H9 (cell line): Measurements from ENCODE around the gene WWC1. TPM values are rescaled to one million over a fixed set of nuclear protein-coding genes. Genes with fewer than 3 reads are reported as not detected.
A peak's percentile ranks its signal among the peaks of the same experiment; 100 is the strongest.

Source experiments
- DNase-seq: peaks from one replicate; pipeline ENCODE4 v3.0.0-alpha.2; 2017
- H2AFZ ChIP-seq: one replicate; pipeline ENCODE4 v1.6.1; 2013; ENCODE audit warnings: mild to moderate bottlenecking, low read length, control low read depth, moderate library complexity
- H2AK5ac ChIP-seq: 2 replicates; pipeline ENCODE4 v1.6.1; 2013; ENCODE audit warnings: low read length, control low read depth, mixed read lengths; ENCODE audit not compliant: insufficient read length
- H2BK120ac ChIP-seq: one replicate; pipeline ENCODE4 v1.6.1; 2013; ENCODE audit warnings: low read depth, mild to moderate bottlenecking, low read length, control low read depth, inconsistent platforms; ENCODE audit not compliant: poor library complexity, severe bottlenecking
- H2BK12ac ChIP-seq: 2 replicates; pipeline ENCODE4 v1.6.1; 2013; ENCODE audit warnings: low read length, control low read depth, mixed read lengths, low read depth; ENCODE audit not compliant: insufficient read length
- H2BK15ac ChIP-seq: 2 replicates; pipeline ENCODE4 v1.6.1; 2013; ENCODE audit warnings: low read depth, low read length, control low read depth
- H2BK20ac ChIP-seq: one replicate; pipeline ENCODE4 v1.6.1; 2013; ENCODE audit warnings: low read depth, mild to moderate bottlenecking, low read length, control low read depth, inconsistent platforms; ENCODE audit not compliant: poor library complexity, severe bottlenecking
- H2BK5ac ChIP-seq: 2 replicates; pipeline ENCODE4 v1.6.1; 2013; ENCODE audit warnings: low read length, control low read depth, mixed read lengths; ENCODE audit not compliant: insufficient read length
- H3K14ac ChIP-seq: 2 replicates; pipeline ENCODE4 v1.6.1; 2013; ENCODE audit warnings: low read length, control low read depth; ENCODE audit not compliant: insufficient read depth
- H3K18ac ChIP-seq: 2 replicates; pipeline ENCODE4 v1.6.1; 2013; ENCODE audit warnings: low read depth, mild to moderate bottlenecking, mixed read lengths, low read length, control low read depth; ENCODE audit not compliant: insufficient read length
- H3K23ac ChIP-seq: 2 replicates; pipeline ENCODE4 v1.6.1; 2013; ENCODE audit warnings: low read length, control low read depth, mixed read lengths, low read depth; ENCODE audit not compliant: insufficient read length
- H3K23me2 ChIP-seq: 2 replicates; pipeline ENCODE4 v1.6.1; 2013; ENCODE audit warnings: low read depth, mild to moderate bottlenecking, mixed read lengths, low read length, control low read depth; ENCODE audit not compliant: insufficient read length, poor library complexity, severe bottlenecking
- H3K27ac ChIP-seq: 2 replicates; pipeline ENCODE4 v1.5.1; 2013; ENCODE audit warnings: low read length, control low read depth, mixed read lengths, low read depth; ENCODE audit not compliant: insufficient read length
- H3K27me3 ChIP-seq: 2 replicates; pipeline ENCODE4 v1.6.1; 2013; ENCODE audit warnings: low read length, control low read depth, inconsistent platforms; ENCODE audit not compliant: insufficient read depth
- H3K4ac ChIP-seq: 2 replicates; pipeline ENCODE4 v1.6.1; 2013; ENCODE audit warnings: low read depth, mild to moderate bottlenecking, control low read depth, inconsistent platforms, low read length, moderate library complexity
- H3K4me1 ChIP-seq: 2 replicates; pipeline ENCODE4 v1.6.1; 2013; ENCODE audit warnings: low read length, control low read depth, inconsistent platforms; ENCODE audit not compliant: insufficient read depth
- H3K4me2 ChIP-seq: 2 replicates; pipeline ENCODE4 v1.6.1; 2013; ENCODE audit warnings: low read length, control low read depth, mixed read lengths; ENCODE audit not compliant: insufficient read length, insufficient read depth
- H3K56ac ChIP-seq: 2 replicates; pipeline ENCODE4 v1.6.1; 2013; ENCODE audit warnings: low read depth, mild to moderate bottlenecking, mixed read lengths, low read length, control low read depth; ENCODE audit not compliant: insufficient read length
- H3K79me1 ChIP-seq: 2 replicates; pipeline ENCODE4 v1.6.1; 2013; ENCODE audit warnings: low read depth, mild to moderate bottlenecking, moderate library complexity, low read length, control low read depth, inconsistent platforms; ENCODE audit not compliant: insufficient read depth, poor library complexity, severe bottlenecking
- H3K79me2 ChIP-seq: 2 replicates; pipeline ENCODE4 v1.6.1; 2013; ENCODE audit warnings: low read length, control low read depth, inconsistent platforms; ENCODE audit not compliant: insufficient read depth
- H3K9ac ChIP-seq: 2 replicates; pipeline ENCODE4 v1.6.1; 2013; ENCODE audit warnings: low read length, control low read depth, mixed read lengths; ENCODE audit not compliant: insufficient read length; ENCODE audit errors: extremely low read depth
- H3K9me3 ChIP-seq: one replicate; pipeline ENCODE4 v1.6.1; 2013; ENCODE audit warnings: low read depth, low read length, inconsistent platforms; ENCODE audit not compliant: control insufficient read depth
- H3T11ph ChIP-seq: one replicate; pipeline ENCODE4 v1.6.1; 2013; ENCODE audit warnings: mild to moderate bottlenecking, low read length, control low read depth, inconsistent platforms
- H4K20me1 ChIP-seq: one replicate; pipeline ENCODE4 v1.6.1; 2013; ENCODE audit not compliant: control insufficient read depth, insufficient read length, insufficient read depth
- H4K5ac ChIP-seq: 2 replicates; pipeline ENCODE4 v1.6.1; 2013; ENCODE audit warnings: low read depth, mild to moderate bottlenecking, mixed read lengths, low read length, control low read depth; ENCODE audit not compliant: insufficient read length
- H4K8ac ChIP-seq: replicated peaks from 2 replicates; pipeline ENCODE4 v1.6.1; 2013; ENCODE audit warnings: low read length, control low read depth, mixed read lengths, low read depth; ENCODE audit not compliant: insufficient read length
- H4K91ac ChIP-seq: 2 replicates; pipeline ENCODE4 v1.6.1; 2013; ENCODE audit warnings: low read depth, mild to moderate bottlenecking, moderate library complexity, mixed read lengths, low read length, control low read depth; ENCODE audit not compliant: insufficient read length
- H3K27ac Mint-ChIP-seq, 3 experiments: 2 replicates in 2 of 3; 3 replicates in 1 of 3; pipeline ENCODE4 v1.8.0; 2020 to 2021; ENCODE audit warnings: mixed read lengths in 3 of 3, mild to moderate bottlenecking in 1 of 3, moderate library complexity in 1 of 3
- H3K27me3 Mint-ChIP-seq: 2 replicates; pipeline ENCODE4 v1.8.0; 2021; ENCODE audit warnings: low read depth, mild to moderate bottlenecking, moderate library complexity, mixed read lengths
- H3K36me3 Mint-ChIP-seq, 3 experiments: 2 replicates in 2 of 3; 3 replicates in 1 of 3; pipeline ENCODE4 v1.8.0; 2020 to 2021; ENCODE audit warnings: low read depth in 3 of 3, mixed read lengths in 3 of 3; ENCODE audit not compliant: insufficient read depth in 1 of 3
- H3K4me1 Mint-ChIP-seq, 2 experiments: 2 replicates each; pipeline ENCODE4 v1.8.0; 2020; ENCODE audit warnings: mixed read lengths in 2 of 2
- H3K4me3 Mint-ChIP-seq, 2 experiments: 2 replicates in 1 of 2; 3 replicates in 1 of 2; pipeline ENCODE4 v1.8.0; 2020 to 2021; ENCODE audit warnings: mild to moderate bottlenecking in 2 of 2, mixed read lengths in 2 of 2, moderate library complexity in 1 of 2
- H3K9me3 Mint-ChIP-seq, 2 experiments: 2 replicates in 1 of 2; 3 replicates in 1 of 2; pipeline ENCODE4 v1.8.0; 2020; ENCODE audit warnings: mild to moderate bottlenecking in 2 of 2, mixed read lengths in 2 of 2, moderate library complexity in 1 of 2
- WGBS: extraction: QIAGEN DNeasy Blood & Tissue Kit; methylation state at CpG from one replicate; pipeline ENCODE4 v1.1.7; 2013; ENCODE audit warnings: missing lambda C conversion rate, low lambda C conversion rate, mixed read lengths; ENCODE audit not compliant: insufficient read length; ENCODE audit errors: extremely low coverage; 5-methylcytosine and 5-hydroxymethylcytosine counted together
- total RNA-seq: library from RNA; stranded (reverse); gene quantifications from 2 replicates; pipeline ENCODE4 v1.2.1, GENCODE V29; 2021
- TF ChIP-seq, protein P1 (sequence below): fragments of 200-600 bp; sonication (generic); conservative IDR thresholded peaks from 3 replicates; pipeline ENCODE4 v1.8.0; 2021; ENCODE audit warnings: antibody characterized with exemption, mild to moderate bottlenecking

WWC1 gene
- total RNA-seq, 1 experiment from 2014 or later: 28.2 TPM

DNA sequence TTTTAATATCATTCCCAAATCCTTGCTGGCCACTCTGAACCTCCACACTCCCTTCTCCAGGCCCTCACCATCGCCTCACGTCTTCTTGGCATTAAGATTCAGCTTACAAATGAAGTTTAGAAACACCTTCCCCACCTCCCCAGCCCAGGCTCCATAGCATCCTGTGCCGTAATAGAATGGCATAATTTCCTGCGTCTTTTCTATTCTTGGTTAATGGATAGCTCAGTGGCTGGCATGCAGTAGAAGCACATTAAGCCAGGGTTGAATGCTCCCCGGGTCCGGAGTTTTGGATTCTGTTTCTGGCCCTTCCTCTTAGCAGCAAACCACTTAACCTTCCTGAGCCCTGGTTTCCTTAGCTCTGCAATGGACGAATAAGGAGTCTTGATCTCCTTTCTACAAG, 13.8 kb downstream of the WWC1 start:
- Mint-ChIP-seq H3K4me1 (peaks cover 38 to 47% of the 10 kb centered on the region in 2 experiments), H3K36me3 (peaks cover 2 to 7% (median 4%) of the 10 kb centered on the region in 3 experiments; a peak in 3 of 7 replicates), H3K4me3 (no peak overlapping the region), H3K9me3 (no peaks in the 10 kb centered on the region), H3K27ac (peak overlapping the region in 1 of 3 experiments; percentile 69; a peak in 1 of 7 replicates), H3K27me3 (peaks cover 35% of the 10 kb centered on the region)
- Histone ChIP-seq H3K56ac (no peak overlapping the region), H3K9ac (no peak overlapping the region), H3K79me1 (no peaks in the 10 kb centered on the region), H3K4me1 (peaks cover 6% of the 10 kb centered on the region; the same call in 1 of the 2 replicates), H2AFZ (no peak overlapping the region), H4K91ac (no peak overlapping the region), H2BK15ac (no peak overlapping the region), H4K20me1 (no peaks in the 10 kb centered on the region), H2AK5ac (no peak overlapping the region), H2BK120ac (no peak overlapping the region), H3T11ph (no peak overlapping the region), H3K9me3 (no peaks in the 10 kb centered on the region), H3K27ac (no peak overlapping the region), H3K4ac (no peak overlapping the region), H3K4me2 (no peak overlapping the region), H3K18ac (no peak overlapping the region), H2BK20ac (no peak overlapping the region), H4K5ac (no peak overlapping the region), H3K27me3 (peaks cover 10% of the 10 kb centered on the region; the same call in 1 of the 2 replicates), H2BK12ac (no peak overlapping the region), H3K14ac (no peak overlapping the region), H3K23me2 (no peaks in the 10 kb centered on the region), H2BK5ac (no peak overlapping the region), H4K8ac (no peak overlapping the region), H3K23ac (no peak overlapping the region), H3K79me2 (no peaks in the 10 kb centered on the region; the same call in 1 of the 2 replicates)
- DNase-seq: no peak
- TF ChIP-seq, protein P1, sequence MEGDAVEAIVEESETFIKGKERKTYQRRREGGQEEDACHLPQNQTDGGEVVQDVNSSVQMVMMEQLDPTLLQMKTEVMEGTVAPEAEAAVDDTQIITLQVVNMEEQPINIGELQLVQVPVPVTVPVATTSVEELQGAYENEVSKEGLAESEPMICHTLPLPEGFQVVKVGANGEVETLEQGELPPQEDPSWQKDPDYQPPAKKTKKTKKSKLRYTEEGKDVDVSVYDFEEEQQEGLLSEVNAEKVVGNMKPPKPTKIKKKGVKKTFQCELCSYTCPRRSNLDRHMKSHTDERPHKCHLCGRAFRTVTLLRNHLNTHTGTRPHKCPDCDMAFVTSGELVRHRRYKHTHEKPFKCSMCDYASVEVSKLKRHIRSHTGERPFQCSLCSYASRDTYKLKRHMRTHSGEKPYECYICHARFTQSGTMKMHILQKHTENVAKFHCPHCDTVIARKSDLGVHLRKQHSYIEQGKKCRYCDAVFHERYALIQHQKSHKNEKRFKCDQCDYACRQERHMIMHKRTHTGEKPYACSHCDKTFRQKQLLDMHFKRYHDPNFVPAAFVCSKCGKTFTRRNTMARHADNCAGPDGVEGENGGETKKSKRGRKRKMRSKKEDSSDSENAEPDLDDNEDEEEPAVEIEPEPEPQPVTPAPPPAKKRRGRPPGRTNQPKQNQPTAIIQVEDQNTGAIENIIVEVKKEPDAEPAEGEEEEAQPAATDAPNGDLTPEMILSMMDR: no peak
- WGBS: no CpG with 5 or more reads among the region's 7 CpGs
